Stimulated activated CD8-positive, alpha-beta memory T cell treated with anti-CD3 and anti-CD28 coated beads, Interleukin-12 subunit alpha, Interleukin-12 subunit beta, amount 100 ng/mL, for 4 hours (primary cell): ENCODE measurements around the gene HOMER2.
A peak's percentile ranks its signal among the peaks of the same experiment; 100 is the strongest.
"Not testable (repeated sequence)": the region's sequence is repeated elsewhere in the genome, so short reads cannot be mapped to it uniquely, and the experiment has no call there.

Experiments used
- DNase-seq: peaks from one replicate; pipeline ENCODE4 v3.0.0-alpha.2; 2020; ENCODE audit warnings: low read depth

Gene HOMER2

DNA sequence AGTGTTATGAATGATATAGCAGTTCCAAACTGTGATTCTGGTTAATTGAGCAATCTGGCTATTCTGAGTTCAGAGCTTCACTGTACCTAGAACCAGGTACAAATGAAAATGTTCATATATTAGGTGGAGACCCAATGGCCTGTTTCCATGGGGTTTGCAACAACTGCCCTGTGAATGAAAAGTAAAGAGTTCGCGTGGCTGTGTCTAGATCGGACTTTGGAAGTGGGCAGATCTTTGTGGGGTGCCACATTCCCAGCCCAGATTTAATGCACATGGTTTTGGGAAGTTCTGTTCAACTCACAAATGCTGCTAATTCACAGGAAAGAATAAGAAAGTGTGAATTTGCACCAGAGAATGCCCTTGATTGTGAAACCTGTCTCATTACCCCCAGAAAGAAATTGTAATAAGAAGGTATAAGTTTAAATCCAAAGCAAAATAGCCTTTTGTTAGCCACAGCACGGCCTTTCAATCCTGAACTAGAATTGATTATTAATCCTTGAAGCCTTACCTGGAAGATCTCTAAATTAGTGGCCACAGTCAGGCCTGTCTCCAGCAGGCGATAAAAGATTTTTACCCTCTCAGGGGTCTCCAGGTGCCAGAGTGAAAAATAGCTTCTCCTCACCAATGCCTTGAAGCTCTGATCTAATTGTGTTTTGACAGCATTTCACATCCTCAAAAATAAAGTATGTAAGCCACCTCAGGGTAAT, 120.5 kb downstream of the HOMER2 start:
- no peak for DNase-seq

- no peak for DNase-seq
These were observed 121.9 kb downstream of the HOMER2 start for GRCh38 chr15:82830427-82831173.

DNA sequence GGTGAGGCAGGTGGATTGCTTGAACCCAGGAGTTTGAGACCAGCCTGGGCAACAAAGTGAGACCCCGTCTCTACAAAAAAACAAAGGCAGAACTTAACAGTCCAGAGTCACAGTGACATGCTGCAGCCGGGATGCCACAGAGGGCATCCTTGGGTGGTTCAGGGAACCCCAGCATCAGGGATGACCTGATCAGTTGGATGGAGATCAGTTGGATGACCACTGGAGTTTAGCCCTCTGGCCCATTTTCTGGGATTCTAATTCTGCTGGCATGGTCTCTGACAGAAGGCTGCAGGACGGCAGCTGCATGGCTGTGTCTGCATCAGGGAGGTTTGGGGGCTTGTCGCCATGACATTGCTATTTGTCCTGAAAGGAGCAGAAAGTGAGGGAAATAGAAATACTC, 123.3 kb downstream of the HOMER2 start:
- DNase-seq: no peak

GRCh38 chr15:82828075-82828474, 124.4 kb downstream of the HOMER2 start:
- no peak for DNase-seq

- DNase-seq: no peak
These were observed 129.5 kb downstream of the HOMER2 start for GRCh38 chr15:82823049-82823448.

DNA sequence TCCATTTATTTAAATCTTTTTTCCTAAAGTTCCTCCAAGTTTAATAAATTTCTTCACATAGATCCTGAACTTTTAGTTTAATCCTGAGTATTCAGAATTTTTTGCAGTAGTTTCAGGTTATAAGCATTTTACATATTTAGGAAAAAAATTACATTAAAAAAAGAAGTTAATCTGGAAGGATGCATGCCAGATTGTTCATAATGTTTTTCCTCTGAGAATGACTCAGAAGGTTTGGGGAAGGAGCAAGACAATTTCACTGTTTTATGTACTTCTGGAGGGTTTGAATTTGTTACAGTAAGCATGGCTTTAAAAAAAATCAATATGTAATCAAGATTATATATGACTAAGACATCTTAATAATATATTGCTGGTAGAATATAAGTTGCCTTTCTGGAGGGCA, 130.7 kb downstream of the HOMER2 start:
- DNase-seq: not testable (repeated sequence)

GRCh38 chr15:82821396-82821795, 131.1 kb downstream of the HOMER2 start:
- not testable (repeated sequence) for DNase-seq

GRCh38 chr15:82820128-82820527, 132.4 kb downstream of the HOMER2 start:
- DNase-seq: no peak

DNA sequence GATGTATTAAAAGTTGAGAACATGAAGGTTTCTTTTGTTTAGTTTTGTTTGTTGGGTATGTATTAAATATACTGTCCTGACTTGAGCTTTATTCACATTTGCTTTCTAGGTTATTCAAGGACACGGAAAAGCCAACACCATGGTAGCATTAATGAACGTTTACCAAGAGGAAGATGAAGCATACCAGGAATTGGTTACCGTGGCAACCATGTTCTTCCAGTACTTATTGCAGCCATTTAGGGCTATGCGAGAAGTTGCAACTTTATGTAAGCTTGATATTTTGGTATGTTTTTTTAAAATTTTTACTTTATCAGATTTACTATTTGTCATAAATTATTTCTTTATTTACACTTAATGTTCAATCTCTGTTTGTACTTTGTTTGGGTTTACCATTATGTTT, 139.5 kb downstream of the HOMER2 start:
- no peak for DNase-seq

DNA sequence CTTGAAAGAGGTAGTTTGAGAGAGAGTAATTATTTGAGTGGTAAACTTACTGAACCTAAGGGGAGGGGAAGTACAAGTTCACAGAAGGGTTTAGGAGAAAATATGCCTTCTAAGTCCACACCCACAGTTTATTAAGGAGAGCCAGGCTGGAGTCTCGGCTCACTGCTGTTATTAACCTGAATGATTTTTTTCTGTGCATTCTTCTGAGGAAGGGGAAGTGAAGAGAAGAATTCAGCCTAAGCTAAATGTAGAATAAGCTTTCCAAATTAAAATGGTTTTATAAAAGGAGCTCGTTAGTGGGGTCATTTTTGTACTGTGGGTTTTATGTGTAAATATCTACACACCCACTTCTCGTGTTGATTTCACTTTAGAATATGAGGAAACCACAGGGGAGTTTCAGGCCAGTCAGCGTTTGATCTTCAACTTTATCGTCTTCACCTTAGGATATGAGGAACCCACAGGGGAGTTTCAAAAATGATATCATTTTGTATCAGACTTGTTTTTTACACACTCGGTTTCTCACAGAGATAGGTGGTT, 141.6 kb downstream of the HOMER2 start:
- DNase-seq: no peak

- peak; percentile 8 for DNase-seq
These were observed 142.2 kb downstream of the HOMER2 start for GRCh38 chr15:82810061-82810889.

DNA sequence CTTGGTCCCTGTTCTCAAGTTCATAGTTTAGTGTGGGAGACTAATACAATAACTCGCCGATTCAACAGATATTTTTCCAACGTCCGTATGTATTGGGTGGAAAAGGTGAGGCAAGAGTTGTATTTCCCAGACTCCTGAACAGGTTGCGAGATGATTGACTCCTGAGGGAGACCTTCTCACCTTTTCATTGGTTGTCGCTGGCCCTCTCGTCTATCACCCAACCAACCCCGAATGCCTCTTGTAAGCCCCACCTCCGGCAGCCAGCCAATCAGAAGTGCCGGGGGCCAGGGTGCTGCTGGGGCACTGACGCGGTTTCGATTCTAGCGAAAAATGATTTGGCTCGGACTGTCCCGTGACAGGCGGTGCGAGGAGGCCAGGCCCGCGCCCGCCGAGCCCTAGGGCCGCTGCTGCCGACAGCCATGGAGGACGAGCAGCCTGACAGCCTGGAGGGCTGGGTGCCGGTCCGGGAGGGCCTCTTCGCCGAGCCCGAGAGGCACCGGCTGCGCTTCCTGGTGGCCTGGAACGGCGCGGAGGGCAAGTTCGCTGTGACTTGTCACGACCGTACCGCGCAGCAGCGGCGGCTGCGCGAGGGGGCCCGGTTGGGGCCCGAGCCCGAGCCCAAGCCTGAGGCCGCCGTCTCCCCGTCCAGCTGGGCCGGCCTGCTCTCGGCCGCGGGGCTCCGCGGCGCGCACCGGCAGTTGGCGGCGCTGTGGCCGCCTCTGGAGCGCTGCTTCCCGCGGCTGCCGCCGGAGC, 143.0 kb downstream of the HOMER2 start, which contains the start of gene WHAMM:
WHAMM (plus strand) TSS at position 321 of the 753 bp plus-strand sequence; CDS start at position 420, 99 bp downstream.
- peak; percentile 88 for DNase-seq

DNA sequence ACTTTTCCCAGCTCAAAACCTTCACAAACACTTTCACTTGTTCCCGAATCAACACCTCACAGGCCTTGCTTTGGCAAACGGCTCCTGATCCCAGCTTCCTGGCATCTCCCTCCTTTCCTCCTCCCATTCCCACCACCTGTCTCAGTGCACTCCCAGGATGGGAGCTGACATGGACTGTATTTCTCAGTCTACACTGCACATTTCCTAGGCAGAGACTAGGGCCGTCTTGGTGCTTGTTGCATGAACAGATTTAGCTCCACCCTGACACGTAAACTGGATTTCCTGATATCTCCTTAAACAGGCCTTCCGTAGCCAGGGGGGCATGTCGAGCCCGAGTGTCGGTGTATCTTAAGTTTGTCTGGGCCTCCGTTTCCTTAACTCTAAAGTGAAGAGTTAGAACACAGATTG, 143.9 kb downstream of the HOMER2 start:
- DNase-seq: no peak

DNA sequence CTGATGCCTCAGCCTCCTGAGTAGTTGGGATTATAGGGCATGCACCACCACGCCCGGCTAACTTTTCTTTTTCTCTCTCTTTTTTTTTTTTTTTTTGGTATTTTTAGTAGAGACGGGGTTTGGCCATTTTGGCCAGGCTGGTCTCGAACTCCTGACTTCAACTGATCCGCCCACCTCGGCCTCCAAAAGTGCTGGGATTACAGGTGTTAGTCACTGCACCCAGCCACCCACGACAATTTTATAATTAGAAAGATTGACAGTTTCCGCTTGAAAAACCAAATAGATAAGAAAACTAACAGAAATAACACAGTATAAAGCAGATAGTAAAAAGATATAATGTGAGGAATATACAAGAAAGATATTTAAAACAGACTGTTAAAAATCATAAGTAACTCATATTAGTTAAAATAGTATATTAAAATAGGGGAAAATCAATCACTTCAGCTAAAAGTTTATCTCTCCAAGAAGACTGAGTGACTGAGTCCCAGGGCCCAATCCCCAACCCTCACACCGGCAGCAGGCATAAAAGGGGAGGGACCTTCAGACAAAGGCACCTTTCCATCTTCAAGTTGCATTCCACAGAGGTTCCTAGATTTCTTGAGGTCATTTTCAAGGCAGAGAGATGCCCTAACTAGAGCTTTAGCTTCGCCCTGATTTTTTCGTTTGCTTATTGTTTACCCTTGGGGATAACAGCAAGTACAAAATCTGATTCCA, 144.4 kb downstream of the HOMER2 start:
- no peak for DNase-seq

DNA sequence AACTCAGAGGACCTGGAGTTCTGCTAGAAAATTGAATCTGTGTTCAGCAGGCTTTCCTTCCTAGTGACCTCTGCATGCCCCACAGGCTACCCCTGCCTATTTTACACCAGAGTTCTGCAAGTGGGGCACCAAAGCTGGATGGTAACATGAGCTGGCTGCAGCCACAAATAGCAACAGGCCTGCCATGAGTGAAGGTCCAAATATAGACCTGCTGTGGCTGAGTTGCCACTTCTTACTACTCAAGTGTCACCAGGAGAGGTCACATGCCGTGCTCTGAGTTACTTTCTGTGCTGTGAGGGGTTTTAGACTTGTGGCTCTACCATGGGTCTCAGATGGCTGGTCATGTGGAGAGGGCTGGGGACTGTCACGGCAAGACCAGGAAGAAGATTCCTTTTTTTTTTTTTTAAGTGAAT, 146.5 kb downstream of the HOMER2 start, which contains the start of gene FSD2:
FSD2 (minus strand) TSS at position 76 of the 413 bp plus-strand sequence. CDS start 18,679 bp downstream, outside the sequence.
- no peak for DNase-seq

GRCh38 chr15:82804575-82804949, 148.0 kb downstream of the HOMER2 start:
- no peak for DNase-seq

- DNase-seq: no peak
These were observed 148.5 kb downstream of the HOMER2 start for GRCh38 chr15:82803793-82804574.

DNA sequence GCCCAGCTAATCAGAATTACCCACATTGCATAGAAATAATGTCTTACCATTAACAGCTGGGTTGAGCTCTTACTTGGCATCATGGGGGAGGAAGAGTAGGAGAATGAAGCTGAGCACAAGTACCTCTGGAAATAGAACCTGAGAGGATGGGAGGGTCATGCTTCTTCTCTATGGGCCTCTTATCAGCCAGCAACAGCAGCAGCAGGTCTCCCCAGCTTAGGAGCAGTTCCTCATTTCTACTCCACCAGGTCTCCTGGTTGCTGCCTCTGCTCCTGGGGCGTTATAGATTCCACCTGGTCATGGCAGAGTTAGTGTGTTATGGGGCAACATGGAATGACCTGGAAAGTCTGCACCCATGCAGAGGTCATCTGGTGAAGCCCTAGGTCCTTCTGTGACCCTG, 150.0 kb downstream of the HOMER2 start:
- no peak for DNase-seq

DNA sequence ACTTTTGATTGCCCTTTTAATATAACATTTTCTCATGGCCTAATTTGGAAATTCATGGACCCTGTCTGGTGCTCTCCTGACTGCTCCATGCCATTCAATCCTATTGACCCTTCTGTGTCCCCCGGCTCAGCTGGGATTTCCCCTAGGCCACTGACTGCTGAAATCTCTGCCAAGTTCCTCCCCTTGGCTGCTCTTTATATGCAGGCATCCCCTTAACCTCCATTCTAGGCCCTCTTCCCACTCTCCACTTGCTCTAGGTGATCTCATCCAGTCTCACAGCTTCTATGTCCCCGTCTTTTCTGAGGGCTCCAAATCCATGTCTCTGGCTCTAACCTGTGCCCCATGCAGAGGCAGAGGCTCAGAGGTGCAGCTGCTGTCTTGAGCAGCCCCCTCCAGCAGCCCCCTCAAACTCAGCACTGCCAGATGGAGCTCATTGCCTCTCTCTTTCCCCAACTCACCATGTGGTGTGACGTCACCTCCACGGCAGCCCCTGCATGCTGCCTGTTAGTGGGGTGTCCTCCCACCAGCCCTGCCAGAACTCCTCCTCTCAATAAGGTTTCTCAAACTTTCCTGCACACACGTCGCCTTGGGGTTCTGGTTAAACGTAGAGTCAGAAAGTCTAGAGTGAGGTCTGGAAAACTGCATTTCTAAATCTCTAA, 153.2 kb downstream of the HOMER2 start:
- DNase-seq: no peak
